IMR-90 (cell line): Measurements from ENCODE around the gene TMEM131L. TPM values are rescaled to one million over a fixed set of nuclear protein-coding genes. Genes with fewer than 3 reads are reported as not detected.

Source experiments
- ATAC-seq: fragments of 200-7000 bp; cut with Tn5 transposase; 2 replicates; pipeline ENCODE4 v1.9.1; 2020; ENCODE audit warnings: low read depth, mild to moderate bottlenecking, moderate library complexity
- BruUV-seq: library from RNA; stranded (reverse); fragments of 400-500 nt; replicated peaks from 2 replicates; lab custom pipeline; 2021; lab: Mats Ljungman, UMichigan
- CTCF ChIA-PET: fragments of 300-600 bp; formaldehyde crosslinking; extraction: SDS; loops from one replicate; lab custom pipeline; 2021; ENCODE audit warnings: antibody characterized with exemption; lab: Yijun Ruan, JAX
- POLR2A ChIA-PET: fragments of 300-600 bp; sonication (Branson Sonifier 250); formaldehyde crosslinking; loops from one replicate; lab custom pipeline; 2022; ENCODE audit warnings: antibody characterized with exemption; ENCODE audit not compliant: unreplicated experiment; lab: Charles Lee
- DNase-seq: peaks from one replicate; pipeline ENCODE4 v3.0.0; 2013
- H2AFZ ChIP-seq: replicated peaks from 2 replicates; pipeline ENCODE3; 2013; ENCODE audit warnings: low read length, mild to moderate bottlenecking; ENCODE audit not compliant: poor library complexity
- H2AK5ac ChIP-seq: 2 replicates; pipeline ENCODE4 v1.6.1; 2013; ENCODE audit warnings: low read depth, low read length, inconsistent platforms
- H2AK9ac ChIP-seq: replicated peaks from 2 replicates; pipeline ENCODE3; 2013; ENCODE audit warnings: mild to moderate bottlenecking, low read depth, low read length, moderate library complexity; ENCODE audit not compliant: poor library complexity
- H2BK120ac ChIP-seq: 2 replicates; pipeline ENCODE4 v1.6.1; 2013; ENCODE audit warnings: low read depth, low read length, inconsistent platforms
- H2BK15ac ChIP-seq: 3 replicates; pipeline ENCODE4 v1.6.1; 2013; ENCODE audit warnings: low read depth, low read length, inconsistent platforms
- H2BK20ac ChIP-seq: 2 replicates; pipeline ENCODE4 v1.6.1; 2013; ENCODE audit warnings: low read depth, mild to moderate bottlenecking, inconsistent platforms, low read length, moderate library complexity
- H2BK5ac ChIP-seq: 2 replicates; pipeline ENCODE4 v1.6.1; 2013; ENCODE audit warnings: mild to moderate bottlenecking, low read depth, low read length, inconsistent platforms; ENCODE audit not compliant: poor library complexity, severe bottlenecking
- H3K14ac ChIP-seq: replicated peaks from 2 replicates; pipeline ENCODE4 v1.6.1; 2013; ENCODE audit warnings: low read depth, low read length, inconsistent platforms
- H3K18ac ChIP-seq: 2 replicates; pipeline ENCODE4 v1.6.1; 2013; ENCODE audit warnings: low read depth, low read length, control low read depth
- H3K23ac ChIP-seq: 2 replicates; pipeline ENCODE4 v1.6.1; 2013; ENCODE audit warnings: low read depth, low read length, inconsistent platforms
- H3K27ac ChIP-seq: 2 replicates; pipeline ENCODE4 v1.5.1; 2013; ENCODE audit warnings: mild to moderate bottlenecking, control low read depth, low read length; ENCODE audit not compliant: insufficient read depth
- H3K27me3 ChIP-seq: 2 replicates; pipeline ENCODE4 v1.6.1; 2013; ENCODE audit warnings: low read length; ENCODE audit not compliant: control insufficient read depth, insufficient read depth
- H3K36me3 ChIP-seq: 2 replicates; pipeline ENCODE4 v1.6.1; 2013; ENCODE audit warnings: low read length, mixed read lengths; ENCODE audit not compliant: control insufficient read depth, insufficient read depth
- H3K4ac ChIP-seq: 2 replicates; pipeline ENCODE4 v1.6.1; 2013; ENCODE audit warnings: low read depth, low read length, inconsistent platforms
- H3K4me1 ChIP-seq: 2 replicates; pipeline ENCODE4 v1.6.1; 2013; ENCODE audit warnings: low read length, mixed read lengths; ENCODE audit not compliant: control insufficient read depth, insufficient read depth
- H3K4me2 ChIP-seq: 2 replicates; pipeline ENCODE4 v1.6.1; 2013; ENCODE audit warnings: low read depth, mild to moderate bottlenecking, control low read depth, low read length, moderate library complexity
- H3K4me3 ChIP-seq: 2 replicates; pipeline ENCODE4 v1.5.1; 2013; ENCODE audit warnings: low read depth, mild to moderate bottlenecking, control low read depth, low read length, moderate library complexity; ENCODE audit not compliant: insufficient read depth
- H3K56ac ChIP-seq: 2 replicates; pipeline ENCODE4 v1.6.1; 2013; ENCODE audit warnings: low read length, inconsistent platforms; ENCODE audit not compliant: insufficient read depth; ENCODE audit errors: extremely low read depth
- H3K79me1 ChIP-seq, 2 experiments: 2 replicates each; pipeline ENCODE4 v1.6.1; 2013; ENCODE audit warnings: low read length in 2 of 2, inconsistent platforms in 1 of 2, low read depth in 1 of 2
- H3K9ac ChIP-seq: 2 replicates; pipeline ENCODE4 v1.6.1; 2013; ENCODE audit warnings: low read depth, low read length, control low read depth
- H3K9me1 ChIP-seq: 2 replicates; pipeline ENCODE4 v1.6.1; 2013; ENCODE audit warnings: low read length, inconsistent platforms; ENCODE audit not compliant: insufficient read depth
- H3K9me3 ChIP-seq: 2 replicates; pipeline ENCODE4 v1.6.1; 2013; ENCODE audit warnings: low read length; ENCODE audit not compliant: control insufficient read depth, insufficient read depth
- H4K20me1 ChIP-seq: 2 replicates; pipeline ENCODE4 v1.6.1; 2013; ENCODE audit warnings: low read length, inconsistent platforms; ENCODE audit not compliant: insufficient read depth
- H4K5ac ChIP-seq: 2 replicates; pipeline ENCODE4 v1.6.1; 2013; ENCODE audit warnings: mild to moderate bottlenecking, low read depth, low read length, control low read depth
- H4K8ac ChIP-seq, 2 experiments: 2 replicates each; pipeline ENCODE4 v1.6.1; 2013; ENCODE audit warnings: low read depth in 2 of 2, low read length in 2 of 2, control low read depth in 1 of 2, inconsistent platforms in 1 of 2
- H4K91ac ChIP-seq: 2 replicates; pipeline ENCODE4 v1.6.1; 2013; ENCODE audit warnings: low read depth, low read length, inconsistent platforms; ENCODE audit not compliant: insufficient read depth
- BHLHE40 ChIP-seq: fragments of 150-350 bp; IDR thresholded peaks from 2 replicates; pipeline ENCODE4 v1.6.1; 2016; ENCODE audit warnings: mild to moderate bottlenecking, low read depth, low read length
- CEBPB ChIP-seq: IDR thresholded peaks from 2 replicates; pipeline ENCODE4 v1.6.1; 2012; ENCODE audit warnings: low read depth, low read length, improper control_type of control experiment
- CHD1 ChIP-seq: IDR thresholded peaks from 2 replicates; pipeline ENCODE4 v1.6.1; 2012; ENCODE audit warnings: low read depth, low read length, improper control_type of control experiment
- ELK1 ChIP-seq: fragments of 150-350 bp; IDR thresholded peaks from 2 replicates; pipeline ENCODE4 v1.6.1; 2016; ENCODE audit warnings: low read depth, mild to moderate bottlenecking, low read length, moderate library complexity, borderline replicate concordance
- FOS ChIP-seq: fragments of 150-350 bp; IDR thresholded peaks from 2 replicates; pipeline ENCODE4 v1.6.1; 2016; ENCODE audit warnings: low read depth, low read length
- MAFK ChIP-seq: IDR thresholded peaks from 2 replicates; pipeline ENCODE4 v1.6.1; 2012; ENCODE audit warnings: low read depth, low read length, improper control_type of control experiment
- MAZ ChIP-seq: IDR thresholded peaks from 2 replicates; pipeline ENCODE4 v1.6.1; 2012; ENCODE audit warnings: low read depth, mild to moderate bottlenecking, low read length, improper control_type of control experiment, moderate library complexity, borderline replicate concordance
- MXI1 ChIP-seq: IDR thresholded peaks from 2 replicates; pipeline ENCODE4 v1.6.1; 2012; ENCODE audit warnings: low read depth, mild to moderate bottlenecking, low read length, moderate library complexity, borderline replicate concordance
- NFE2L2 ChIP-seq: fragments of 150-350 bp; IDR thresholded peaks from 2 replicates; pipeline ENCODE4 v1.6.1; 2016; ENCODE audit warnings: low read depth, mild to moderate bottlenecking, low read length
- POLR2A ChIP-seq: IDR thresholded peaks from 2 replicates; pipeline ENCODE4 v1.6.1; 2012; ENCODE audit warnings: mild to moderate bottlenecking, low read depth, low read length
- RAD21 ChIP-seq: IDR thresholded peaks from 2 replicates; pipeline ENCODE4 v1.6.1; 2012; ENCODE audit warnings: low read length, improper control_type of control experiment
- RCOR1 ChIP-seq: IDR thresholded peaks from 2 replicates; pipeline ENCODE4 v1.6.1; 2012; ENCODE audit warnings: mild to moderate bottlenecking, low read length, improper control_type of control experiment; ENCODE audit not compliant: insufficient replicate concordance
- RFX5 ChIP-seq: IDR thresholded peaks from 2 replicates; pipeline ENCODE4 v1.8.0; 2012; ENCODE audit warnings: low read depth, mild to moderate bottlenecking, low read length, moderate library complexity
- SMC3 ChIP-seq: fragments of 150-350 bp; IDR thresholded peaks from 2 replicates; pipeline ENCODE4 v1.6.1; 2016; ENCODE audit warnings: low read depth, mild to moderate bottlenecking, antibody characterized with exemption, low read length, moderate library complexity
- USF2 ChIP-seq: fragments of 150-350 bp; IDR thresholded peaks from 2 replicates; pipeline ENCODE4 v1.6.1; 2017; ENCODE audit warnings: mild to moderate bottlenecking, antibody characterized with exemption, low read length, low read depth
- whole genome bisulfite sequencing, 2 experiments: methylation state at CpG; one replicate each; pipeline versions ENCODE4 v1.1.5 to v1.1.7; 2013; ENCODE audit warnings: missing lambda C conversion rate in 2 of 2; ENCODE audit not compliant: insufficient read length in 1 of 2; ENCODE audit errors: extremely low coverage in 2 of 2; 5-methylcytosine and 5-hydroxymethylcytosine counted together
- dilution Hi-C: fragments of 300-500 bp; cut with HindIII; formaldehyde crosslinking; loops from one replicate; pipeline ENCODE4 v1.14.3; 2018; ENCODE audit warnings: low sequenced_read_pairs; ENCODE audit not compliant: unreplicated experiment
- in situ Hi-C: fragments of 300-500 bp; cut with MboI; formaldehyde crosslinking; loops from 3 replicates; pipeline ENCODE4 v1.14.3; 2019; ENCODE audit warnings: low sequenced_read_pairs, inconsistent platforms, mixed read lengths
- intact Hi-C: fragments of 100-400 bp; cut with micrococcal nuclease; formaldehyde crosslinking; loops from 2 replicates; pipeline ENCODE4 v1.10.0; 2022
- polyA plus RNA-seq, 3 experiments: library from polyadenylated mRNA; depleted of rRNA; stranded (reverse); fragments of >200 nt; gene quantifications; 2 replicates each; pipeline ENCODE4 v1.2.3, GENCODE V29; 2012; ENCODE audit warnings: low replicate concordance in 1 of 3
- total RNA-seq: library from RNA; depleted of rRNA; stranded (reverse); fragments of >200 nt; gene quantifications from 2 replicates; pipeline ENCODE4 v1.2.3, GENCODE V29; 2012
- TF ChIP-seq, protein P1 (sequence below): conservative IDR thresholded peaks from 2 replicates; pipeline ENCODE4 v1.5.1; 2012; ENCODE audit warnings: mild to moderate bottlenecking, low read depth, low read length, improper control_type of control experiment

Gene TMEM131L
- total and polyA plus RNA-seq, 2 of the 4 experiments (the other 2 are of a cell fraction), result 8.4 to 23.8 TPM

DNA sequence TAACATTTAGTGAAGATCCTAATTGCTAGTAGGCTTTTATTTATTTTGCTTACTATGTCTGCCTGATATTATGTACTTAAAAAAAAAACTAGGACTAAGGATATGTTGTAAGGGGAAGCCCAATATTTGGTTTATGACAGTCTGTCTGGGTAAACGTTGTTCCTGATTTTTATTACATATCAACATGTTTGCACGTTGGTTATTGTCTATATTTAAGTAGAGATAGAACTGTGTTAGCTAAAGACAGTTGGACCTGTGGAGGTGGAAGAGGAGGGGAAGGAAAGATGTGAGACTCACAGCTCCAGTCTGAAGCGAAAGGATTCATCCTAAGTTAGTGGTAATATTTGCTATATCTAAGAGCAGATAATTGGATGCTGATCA is 90.3 kb downstream of the TMEM131L start:
- POLR2A ChIA-PET, result no interaction called here

More for the DNA sequence above, 90.3 kb downstream of the TMEM131L start:
- no peak overlapping the region for H2BK5ac ChIP-seq
- H3K4me2 ChIP-seq, result peak overlapping the region; percentile 44
- no peak overlapping the region for H4K91ac ChIP-seq
- H4K5ac ChIP-seq, result no peak overlapping the region
- H2AK9ac ChIP-seq, result no peak overlapping the region
- H2AFZ ChIP-seq, result no peak overlapping the region
- H3K9me1 ChIP-seq, result peaks cover 5% of the 10 kb centered on the region; the same call in 1 of the 2 replicates
- H4K20me1 ChIP-seq, result no peaks in the 10 kb centered on the region; the same call in 1 of the 2 replicates
- no peak overlapping the region for H2BK120ac ChIP-seq
- CTCF ChIA-PET, result interaction anchor here (0.5 to 1.9 kb wide), 3 partner anchors 18 to 746 kb away, joined by 3 to 5 read pairs (median 3); no protein-coding TSS in a partner anchor
- intact Hi-C loops (loop anchor here (1.0 kb wide), 1 partner anchor 42 kb away; no protein-coding TSS in a partner anchor), in situ Hi-C loops (no loop called here), dilution Hi-C loops (no loop called here)
- ATAC-seq, result no peak
- H2AK5ac ChIP-seq, result peak overlapping the region; percentile 68; the same call in 1 of the 2 replicates
- BruUV-seq, result no TSS peak
- H3K79me1 ChIP-seq, result peaks cover 4 to 5% of the 10 kb centered on the region in 2 experiments; a peak in 3 of 4 replicates
- no peaks in the 10 kb centered on the region for H3K27me3 ChIP-seq
- H3K9me3 ChIP-seq, result no peaks in the 10 kb centered on the region; the same call in 1 of the 2 replicates
- peaks cover 3% of the 10 kb centered on the region; the same call in 1 of the 2 replicates for H3K36me3 ChIP-seq
- H2BK15ac ChIP-seq, result peak overlapping the region; percentile 2; the same call in 1 of the 3 replicates
- peak overlapping the region; percentile 15; the same call in 1 of the 2 replicates for H3K4ac ChIP-seq
- DNase-seq, result no peak
- TF ChIP-seq NFE2L2 (no peak), RCOR1 (no peak), USF2 (no peak), MAZ (no peak), SMC3 (no peak), MXI1 (no peak), MAFK (no peak), RFX5 (no peak), CHD1 (no peak), CEBPB (no peak), FOS (no peak), BHLHE40 (no peak), RAD21 (no peak), ELK1 (no peak), POLR2A (no peak)
- TF ChIP-seq, protein P1, sequence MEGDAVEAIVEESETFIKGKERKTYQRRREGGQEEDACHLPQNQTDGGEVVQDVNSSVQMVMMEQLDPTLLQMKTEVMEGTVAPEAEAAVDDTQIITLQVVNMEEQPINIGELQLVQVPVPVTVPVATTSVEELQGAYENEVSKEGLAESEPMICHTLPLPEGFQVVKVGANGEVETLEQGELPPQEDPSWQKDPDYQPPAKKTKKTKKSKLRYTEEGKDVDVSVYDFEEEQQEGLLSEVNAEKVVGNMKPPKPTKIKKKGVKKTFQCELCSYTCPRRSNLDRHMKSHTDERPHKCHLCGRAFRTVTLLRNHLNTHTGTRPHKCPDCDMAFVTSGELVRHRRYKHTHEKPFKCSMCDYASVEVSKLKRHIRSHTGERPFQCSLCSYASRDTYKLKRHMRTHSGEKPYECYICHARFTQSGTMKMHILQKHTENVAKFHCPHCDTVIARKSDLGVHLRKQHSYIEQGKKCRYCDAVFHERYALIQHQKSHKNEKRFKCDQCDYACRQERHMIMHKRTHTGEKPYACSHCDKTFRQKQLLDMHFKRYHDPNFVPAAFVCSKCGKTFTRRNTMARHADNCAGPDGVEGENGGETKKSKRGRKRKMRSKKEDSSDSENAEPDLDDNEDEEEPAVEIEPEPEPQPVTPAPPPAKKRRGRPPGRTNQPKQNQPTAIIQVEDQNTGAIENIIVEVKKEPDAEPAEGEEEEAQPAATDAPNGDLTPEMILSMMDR, result no peak
- peaks cover 7% of the 10 kb centered on the region for H3K4me1 ChIP-seq
- 0 out of 4 replicates have a peak overlapping the region, but pooled peaks of 1 of the 2 experiments have one; percentile 22 for H4K8ac ChIP-seq
- no peak overlapping the region for H3K23ac ChIP-seq
- no peak overlapping the region for H3K56ac ChIP-seq
- no peak overlapping the region for H3K4me3 ChIP-seq
- no peak overlapping the region for H3K9ac ChIP-seq
- no CpG with 5 or more reads among the region's 3 CpGs for WGBS, 2 experiments
- peak overlapping the region; percentile 44; the same call in 1 of the 2 replicates for H3K27ac ChIP-seq
- H2BK20ac ChIP-seq, result peak overlapping the region; percentile 47; the same call in 1 of the 2 replicates
- peak overlapping the region; percentile 61; the same call in 1 of the 2 replicates for H3K14ac ChIP-seq
- H3K18ac ChIP-seq, result peak overlapping the region; percentile 80; the same call in 1 of the 2 replicates
